NCI-H82 (cell line): ENCODE results near the gene MRPL38.
"Not testable (repeated sequence)": the region's sequence is repeated elsewhere in the genome, so short reads cannot be mapped to it uniquely, and the experiment has no call there.

ENCODE experiments used
- DNase-seq: peaks from one replicate; lab custom pipeline; 2025; lab: John Stamatoyannopoulos, UW

MRPL38 gene

DNA sequence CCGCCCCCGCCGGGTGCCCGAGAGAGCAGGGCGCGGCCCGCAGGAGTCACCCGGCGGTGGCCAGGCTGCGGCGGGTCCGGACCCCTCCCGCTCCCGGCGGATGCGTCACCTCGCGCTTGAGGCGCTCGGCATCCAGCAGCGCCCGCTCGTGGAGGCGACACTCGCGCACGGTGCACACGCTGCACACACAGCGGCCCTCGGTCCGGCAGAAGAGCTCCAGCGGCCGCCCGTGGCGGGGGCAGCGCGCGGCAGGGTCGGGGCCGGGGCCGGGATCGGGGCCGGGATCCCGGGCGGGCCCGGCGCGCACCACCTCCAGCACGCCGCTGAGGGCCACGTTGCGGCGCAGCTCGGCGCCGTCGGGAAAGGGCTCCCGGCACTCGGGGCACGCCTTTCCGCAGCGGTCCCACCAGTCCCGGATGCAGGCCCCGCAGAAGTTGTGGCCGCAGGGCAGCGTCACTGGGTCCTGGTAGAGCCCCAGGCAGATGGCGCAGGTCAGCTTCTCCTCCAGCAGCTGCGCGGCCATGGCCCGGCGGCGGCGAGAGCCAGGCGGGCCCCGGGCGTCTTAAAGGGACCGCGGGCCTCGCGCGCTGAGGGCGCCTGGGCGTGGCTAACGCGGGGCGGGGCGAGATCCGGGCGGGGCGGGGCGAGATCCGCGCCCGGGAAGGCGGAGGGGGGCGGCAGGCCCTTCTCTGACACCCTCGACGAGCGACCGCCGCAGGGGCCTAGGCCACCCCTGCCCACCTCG, 8.1 kb downstream of the MRPL38 start, which contains the start of gene TRIM65:
TSS of gene TRIM65 (minus strand) at position 537 of the 745 bp plus-strand sequence. CDS start at position 523, 14 bp downstream.
- DNase-seq: peak; percentile 90

DNA sequence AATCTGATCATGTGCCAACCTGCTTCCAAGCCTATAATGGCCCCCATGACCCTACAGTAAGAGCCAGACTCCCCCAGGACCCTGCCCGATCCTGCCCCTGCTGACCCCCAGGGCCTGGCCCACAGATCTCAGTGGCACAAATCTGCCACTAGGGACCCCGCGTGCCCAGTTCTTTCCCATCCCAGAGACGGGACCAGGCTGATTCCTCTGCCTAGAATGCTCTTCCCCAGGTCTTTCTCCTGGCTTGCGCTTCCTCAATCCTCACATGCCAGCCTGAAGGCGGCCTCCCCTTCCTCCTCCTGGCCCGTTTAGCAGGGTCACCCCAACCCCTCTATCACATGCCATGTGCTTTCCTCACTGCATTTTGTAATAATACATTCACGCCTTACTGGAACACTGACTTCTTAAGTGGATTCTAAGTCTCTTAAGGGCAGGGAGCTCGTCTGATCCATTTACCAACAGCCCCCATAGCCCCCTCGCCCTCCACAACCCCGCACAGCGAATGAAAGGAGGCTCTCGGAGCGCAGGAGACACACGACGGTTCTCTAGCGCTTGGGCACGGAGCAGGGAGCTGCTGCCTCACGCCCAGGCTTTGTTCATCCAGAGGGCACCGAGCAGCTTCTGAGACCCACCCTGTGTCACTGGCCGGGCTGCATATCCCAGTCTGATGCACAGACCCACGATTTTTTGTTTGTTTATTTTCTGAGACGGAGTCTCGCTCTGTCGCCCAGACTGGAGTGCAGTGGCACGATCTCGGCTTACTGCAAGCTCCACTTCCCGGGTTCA, 9.1 kb downstream of the MRPL38 start:
- DNase-seq: peak; percentile 72

DNA sequence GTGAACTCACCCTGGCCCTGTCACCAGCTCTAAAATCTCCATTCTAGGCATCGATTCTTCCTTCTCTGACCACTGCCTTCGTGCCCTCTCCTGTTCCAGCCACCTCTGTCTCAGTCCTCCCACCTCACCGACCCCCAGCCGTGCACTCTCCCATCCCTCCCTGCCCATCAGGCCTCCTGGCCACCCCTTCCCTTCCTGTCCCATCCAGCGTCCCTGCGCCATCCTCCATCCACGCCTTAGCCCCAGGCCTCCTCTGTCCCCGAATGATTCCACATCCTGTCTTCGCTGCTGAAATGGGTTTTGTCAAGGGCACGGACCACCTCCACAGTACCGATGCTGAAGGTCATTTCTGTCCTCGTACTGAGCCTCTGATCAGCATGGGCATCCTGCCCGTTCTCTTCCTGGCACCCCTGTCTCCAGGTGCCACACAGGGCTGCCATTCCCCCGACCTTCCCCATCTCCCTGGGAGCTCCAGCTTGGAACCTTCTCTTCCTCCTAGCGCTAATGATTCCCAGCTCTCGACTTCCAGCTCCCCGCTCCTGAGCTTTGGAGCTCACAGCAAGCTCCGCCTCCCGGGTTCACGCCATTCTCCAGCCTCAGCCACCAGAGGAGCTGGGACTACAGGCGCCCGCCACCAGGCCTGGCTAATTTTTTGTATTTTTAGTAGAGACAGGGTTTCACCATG, 10.5 kb downstream of the MRPL38 start:
- DNase-seq: peak; percentile 33

DNA sequence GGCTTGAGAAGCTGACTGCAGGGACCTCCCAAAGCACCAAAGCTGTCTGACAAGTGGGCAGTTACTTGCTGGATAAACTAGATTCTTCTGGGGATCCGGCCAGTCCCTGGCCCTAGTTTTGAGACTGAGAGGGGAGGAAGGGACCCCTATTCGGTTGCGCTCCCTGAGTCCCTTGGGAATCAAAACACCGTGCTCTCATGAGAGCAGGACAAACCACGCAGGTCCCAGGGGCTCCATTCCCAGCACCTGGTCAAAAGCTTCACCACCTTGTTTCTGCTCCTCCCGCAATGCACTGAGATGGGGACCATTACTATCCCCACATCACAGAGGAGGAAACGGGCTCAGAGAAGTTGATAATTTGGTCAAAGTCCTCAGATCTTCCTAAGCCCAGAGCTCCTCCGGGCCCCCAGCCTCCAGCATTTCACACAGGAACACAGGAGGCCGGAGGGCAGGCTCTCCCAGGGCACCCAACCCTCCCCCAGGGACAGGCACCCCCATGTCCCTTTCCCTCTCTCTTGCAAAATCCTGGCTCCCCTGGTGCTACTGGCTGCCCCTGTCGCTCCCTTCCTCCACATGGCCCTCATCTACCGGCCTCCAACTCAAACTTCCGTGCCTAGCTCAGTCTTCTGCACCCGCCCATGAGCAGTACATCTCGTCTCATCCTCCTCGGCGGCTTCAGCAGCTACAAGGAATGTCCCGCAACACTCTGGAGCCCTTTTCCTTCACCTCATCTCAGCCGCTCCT, 11.2 kb downstream of the MRPL38 start:
- no peak for DNase-seq

DNA sequence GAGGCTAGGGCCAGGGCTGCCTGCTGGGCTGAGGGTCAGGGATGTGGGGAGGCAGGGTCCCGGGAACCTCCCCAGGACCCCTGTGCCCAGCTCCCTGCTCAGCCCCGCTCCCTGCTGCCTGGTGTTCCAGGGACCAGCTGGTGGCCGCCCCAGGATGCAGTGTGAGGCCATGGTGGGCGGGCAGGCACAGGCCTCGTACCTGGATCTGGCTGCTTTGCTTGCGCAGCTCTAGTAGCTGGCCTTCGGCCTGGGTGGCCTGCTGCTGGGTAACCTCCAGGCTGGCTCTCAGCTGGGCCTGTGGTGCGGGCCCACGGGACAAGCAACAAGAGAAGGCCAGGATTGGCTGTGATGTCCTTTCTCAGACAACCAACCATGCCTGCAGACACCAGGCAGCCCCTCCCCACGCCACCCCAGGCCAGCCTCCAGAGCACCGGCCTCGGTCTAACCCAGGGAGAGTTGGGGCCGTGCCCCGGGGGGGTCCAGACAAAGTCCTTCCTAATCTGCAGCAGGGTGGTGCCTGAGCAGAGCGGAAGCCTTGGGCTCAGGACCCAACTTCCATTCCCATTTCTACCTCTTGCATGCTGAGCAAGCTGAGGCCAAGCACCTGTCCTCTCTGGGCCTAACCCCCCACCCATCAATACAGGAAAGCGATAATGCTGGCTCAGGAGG, 12.0 kb downstream of the MRPL38 start:
- DNase-seq: no peak

DNA sequence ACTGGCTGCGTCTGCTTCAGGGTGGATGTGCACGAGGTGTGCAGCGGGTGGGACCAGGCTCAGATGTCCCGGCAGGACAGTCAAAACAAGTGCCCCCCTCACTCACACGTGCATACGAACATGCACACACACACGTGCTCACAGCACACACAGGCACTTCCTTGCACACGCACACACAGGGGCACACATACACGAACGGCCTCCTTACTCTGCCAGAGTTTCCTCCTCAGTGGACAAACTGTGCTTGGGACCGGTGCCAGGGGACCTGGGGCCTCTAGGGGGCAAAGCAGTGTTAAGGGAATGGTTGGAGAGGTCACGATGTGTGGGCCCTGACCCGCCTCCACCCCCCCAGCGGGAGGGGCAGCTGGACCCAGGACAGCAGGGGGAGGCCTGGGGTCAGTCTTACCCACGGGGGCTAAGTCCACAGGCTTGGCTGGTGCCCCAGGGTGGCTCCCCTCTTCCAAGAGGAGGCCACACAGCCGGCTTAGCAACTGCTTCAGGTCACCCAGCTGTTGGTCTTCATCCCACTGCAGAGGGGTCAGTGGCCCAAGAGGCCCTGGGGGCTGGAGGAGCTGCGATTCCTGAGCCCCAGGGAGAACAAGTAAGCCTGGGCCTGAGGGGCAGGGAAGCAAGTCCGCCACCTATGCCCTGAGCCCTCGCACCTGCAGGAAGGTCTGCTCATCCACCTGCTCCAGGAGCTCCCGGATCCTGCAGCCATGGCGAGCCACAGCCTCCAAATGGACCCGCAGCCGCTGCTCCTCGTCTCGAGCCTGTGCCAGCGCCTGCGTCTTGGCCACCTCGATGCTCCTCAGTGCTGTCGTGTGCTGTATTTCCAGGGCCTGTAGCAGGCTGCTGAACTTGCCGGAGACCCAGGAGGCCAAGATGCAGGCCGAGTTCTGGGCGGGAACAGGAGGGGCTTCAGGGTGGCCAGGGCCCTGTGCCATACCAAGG, 12.8 kb downstream of the MRPL38 start:
- DNase-seq: peak; percentile 56

DNA sequence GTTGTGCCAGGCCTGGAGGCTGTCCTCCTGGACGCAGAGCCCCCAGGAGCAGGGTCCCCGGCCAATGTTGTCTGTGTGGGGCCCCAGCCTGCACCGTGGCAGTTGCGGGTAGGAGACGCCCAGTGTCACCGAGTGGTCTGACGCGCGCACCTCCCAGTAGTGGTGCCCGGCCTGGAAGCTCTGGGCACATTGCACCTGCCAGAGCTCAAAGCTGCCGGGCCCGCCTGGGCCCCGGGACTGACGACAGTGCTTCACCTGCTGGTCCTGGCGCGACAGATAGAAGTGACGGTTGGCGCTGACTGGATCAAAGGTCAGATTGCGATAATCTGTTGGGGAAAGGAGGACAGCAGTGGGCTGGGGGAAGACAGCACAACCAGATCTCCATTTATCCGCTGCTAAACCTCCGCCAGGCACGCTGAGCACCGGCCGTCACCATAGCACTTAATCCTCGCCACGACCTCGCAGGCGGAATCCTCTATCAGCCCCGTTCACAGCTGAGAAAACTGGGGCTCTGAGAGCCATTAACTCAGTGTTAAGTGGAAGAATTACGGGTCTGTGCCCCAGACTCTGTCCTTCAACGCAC, 13.6 kb downstream of the MRPL38 start:
- peak; percentile 86 for DNase-seq

DNA sequence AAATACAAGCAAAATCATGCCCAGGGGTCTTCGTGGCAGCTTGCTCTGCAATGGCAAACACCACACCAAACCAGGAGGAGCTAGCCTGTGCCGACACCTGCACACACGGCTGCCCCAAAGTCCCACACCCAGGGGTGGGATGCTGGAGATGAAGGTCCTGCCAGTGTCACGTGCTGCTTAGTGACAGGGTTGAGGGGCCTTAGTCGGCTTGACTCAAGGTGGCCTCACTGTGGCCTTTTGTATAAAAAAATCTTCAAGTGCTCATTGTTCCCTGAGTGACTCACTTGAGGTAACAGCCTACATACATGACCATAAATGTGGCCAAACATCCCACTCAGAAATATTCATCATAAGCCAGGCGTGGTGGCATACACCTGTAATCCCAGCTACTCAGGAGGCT, 15.2 kb downstream of the MRPL38 start:
- DNase-seq: no peak

DNA sequence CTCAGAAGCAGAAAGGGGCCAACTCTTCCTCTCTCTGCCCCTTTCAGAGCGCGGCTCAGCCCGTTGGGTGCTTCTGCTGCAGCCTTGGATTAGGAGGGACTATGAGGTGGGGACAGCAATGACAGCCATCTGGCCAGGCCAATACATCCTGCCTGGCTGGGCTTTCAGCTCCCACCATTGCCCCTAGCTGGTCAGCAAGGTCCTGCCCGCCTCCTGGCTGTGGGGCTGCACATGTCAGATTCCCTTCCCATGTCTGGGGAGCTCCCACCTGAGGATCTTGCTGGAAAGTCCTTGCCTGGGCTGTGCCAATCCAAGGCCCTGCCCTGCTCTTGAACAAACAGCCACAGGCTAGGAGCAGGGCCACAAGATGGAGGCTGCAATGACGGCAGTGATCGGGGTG, 16.2 kb downstream of the MRPL38 start:
- peak; percentile 56 for DNase-seq

DNA sequence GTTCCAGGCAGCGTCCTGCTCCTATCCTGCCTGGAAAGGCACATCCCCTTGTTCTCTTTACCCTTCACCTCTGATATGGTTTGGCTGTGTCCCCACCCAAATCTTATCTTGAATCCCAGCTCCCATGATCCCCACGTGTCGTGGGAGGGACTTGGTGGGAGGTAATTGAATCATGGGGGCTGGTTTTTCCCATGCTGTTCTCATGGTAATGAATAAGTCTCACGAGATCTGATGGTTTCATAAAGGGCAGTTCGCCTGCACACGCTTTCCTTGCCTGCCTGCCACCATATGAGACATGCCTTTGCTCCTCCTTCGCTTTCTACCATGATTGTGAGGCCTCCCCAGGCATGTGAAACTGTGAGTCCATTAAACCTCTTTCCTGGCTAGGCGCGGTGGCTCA, 18.8 kb downstream of the MRPL38 start:
- not testable (repeated sequence) for DNase-seq

DNA sequence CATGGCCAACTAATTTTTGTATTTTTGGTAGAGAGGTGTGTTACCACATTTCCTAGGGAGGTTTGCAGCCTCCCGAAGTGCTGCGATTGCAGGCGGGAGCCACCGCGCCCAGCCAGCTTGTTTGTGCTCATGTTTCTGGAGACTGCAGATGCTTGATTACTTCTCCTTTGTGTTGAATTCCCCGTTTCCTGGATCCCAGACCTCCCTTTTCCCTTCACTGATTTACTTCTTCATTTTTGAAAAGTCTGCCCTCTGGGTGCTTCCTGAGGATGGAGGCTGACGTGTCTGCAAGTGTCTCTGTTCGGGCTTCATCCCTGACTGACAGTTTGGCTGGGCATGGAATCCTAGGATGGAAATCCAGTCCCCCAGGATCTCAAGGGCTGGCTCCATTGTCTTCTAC, 19.3 kb downstream of the MRPL38 start:
- DNase-seq: no peak

DNA sequence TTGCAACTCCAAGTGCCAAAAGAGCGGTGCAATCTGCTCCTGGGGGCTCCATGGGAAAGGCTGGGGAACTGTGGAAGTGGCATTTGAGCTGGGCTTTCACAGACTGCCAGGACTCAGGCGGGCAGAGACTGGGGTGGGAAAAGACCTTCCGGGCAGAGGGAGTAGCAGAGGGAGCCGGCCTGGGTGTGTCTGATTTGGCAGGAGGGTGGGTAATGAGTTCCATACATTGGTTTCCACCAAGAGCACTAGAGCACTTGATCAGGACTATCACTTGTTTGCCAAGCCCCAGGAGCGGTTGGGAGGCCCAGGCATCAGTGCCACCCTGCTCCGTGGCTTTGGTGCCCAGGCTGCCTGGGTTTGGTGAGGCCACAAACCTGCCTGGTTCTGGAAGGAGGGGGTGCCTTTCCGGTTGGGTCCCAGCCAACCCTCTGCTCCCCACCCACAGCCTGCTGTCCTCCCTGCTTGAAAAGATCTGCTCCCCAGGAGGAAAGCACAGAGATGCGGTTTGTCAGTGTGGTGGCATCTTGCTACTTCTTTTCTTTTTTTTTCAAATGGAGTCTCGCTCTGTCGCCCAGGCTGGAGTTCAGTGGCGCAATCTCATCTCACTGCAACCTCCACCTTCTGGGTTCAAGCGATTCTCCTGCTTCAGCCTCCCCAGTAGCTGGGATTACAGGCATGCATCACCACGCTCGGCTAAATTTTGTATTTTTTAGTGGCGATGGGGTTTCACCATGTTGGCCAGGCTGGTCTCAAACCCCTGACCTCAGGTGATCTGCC, 22.8 kb downstream of the MRPL38 start:
- DNase-seq: no peak

DNA sequence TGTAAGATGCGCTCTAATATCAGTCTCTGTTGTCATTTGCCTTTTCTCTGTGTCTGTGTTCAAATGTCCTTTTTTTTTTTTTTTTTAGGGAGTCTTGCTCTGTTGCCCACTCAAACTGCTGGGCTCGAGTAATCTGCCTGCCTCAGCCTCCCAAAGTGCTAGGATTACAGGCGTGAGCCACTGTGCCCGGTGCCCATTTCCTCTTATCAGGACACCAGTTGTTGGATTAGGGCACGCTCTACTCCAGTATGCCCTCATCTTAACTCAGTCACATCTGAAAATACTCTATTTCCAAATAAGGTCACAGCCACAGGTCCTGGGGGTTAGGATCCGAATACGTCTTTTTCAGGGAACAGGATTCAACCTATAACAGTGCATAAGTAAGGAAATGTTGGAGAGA, 24.4 kb downstream of the MRPL38 start:
- no peak for DNase-seq

DNA sequence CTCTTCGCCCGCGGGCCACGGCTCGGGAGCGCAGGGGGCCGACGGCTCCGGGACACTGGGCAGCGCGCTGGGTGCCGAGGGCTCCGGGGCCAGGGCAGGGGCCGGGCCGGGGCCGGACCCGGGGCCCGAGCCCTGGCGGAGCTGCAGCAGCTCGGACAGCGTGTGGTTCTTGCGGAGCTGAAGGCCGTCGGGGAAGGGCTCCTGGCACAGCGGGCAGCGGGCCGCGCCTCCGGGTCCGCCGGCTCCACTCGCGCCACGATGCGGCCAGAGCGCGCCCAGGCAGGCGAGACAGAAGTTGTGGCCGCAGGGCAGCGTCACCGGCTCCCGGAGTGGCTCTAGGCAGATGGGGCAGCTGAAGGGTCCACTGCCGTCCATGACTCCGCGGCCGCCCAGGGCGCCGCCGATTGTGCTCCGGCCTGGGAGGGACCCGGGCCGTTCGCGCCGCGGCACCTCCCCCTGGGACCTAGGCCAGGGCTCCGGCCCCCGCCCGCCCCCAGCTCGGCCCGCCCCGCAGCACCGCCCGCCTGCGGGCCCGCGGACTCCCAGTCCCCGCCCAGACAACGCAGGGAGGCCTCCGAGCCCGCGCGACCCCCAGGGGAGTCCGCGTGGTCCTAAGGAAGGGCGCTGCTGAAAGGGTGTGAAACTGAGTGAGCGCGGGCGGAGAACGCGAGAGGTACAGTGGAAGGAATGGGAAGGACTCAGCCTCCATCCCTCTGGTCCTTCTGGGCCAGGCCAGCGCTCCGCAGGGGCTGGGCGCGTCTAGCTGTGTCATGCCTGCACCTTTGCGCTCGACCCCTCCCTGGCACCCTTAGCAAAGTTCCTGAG, 26.3 kb downstream of the MRPL38 start, which contains the start of gene TRIM47:
TSS of gene TRIM47 (minus strand) at position 408 of the 825 bp plus-strand sequence. CDS start at position 375, 33 bp downstream.
- DNase-seq: peak; percentile 46

DNA sequence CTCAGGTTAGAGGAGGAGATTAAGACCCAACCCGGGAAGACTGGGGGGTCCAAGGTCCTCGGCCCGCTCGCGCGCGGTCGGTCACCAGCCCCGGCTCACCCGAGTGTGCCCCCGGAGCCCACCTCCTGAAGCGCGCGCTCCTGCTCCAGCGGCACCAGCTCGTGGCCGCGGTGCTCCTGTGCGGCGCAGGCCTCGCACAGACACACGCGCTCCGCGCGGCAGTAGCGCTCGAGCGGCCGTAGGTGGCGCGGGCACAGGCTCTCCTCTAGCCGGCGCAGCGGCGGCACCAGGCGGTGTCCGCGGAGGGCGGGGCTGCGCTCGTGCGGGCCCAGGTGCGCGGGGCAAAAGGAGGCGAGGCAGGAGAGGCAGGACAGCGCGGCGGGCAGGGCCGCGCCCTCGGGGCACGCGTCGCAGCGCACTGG, 26.9 kb downstream of the MRPL38 start:
- DNase-seq: peak; percentile 80

DNA sequence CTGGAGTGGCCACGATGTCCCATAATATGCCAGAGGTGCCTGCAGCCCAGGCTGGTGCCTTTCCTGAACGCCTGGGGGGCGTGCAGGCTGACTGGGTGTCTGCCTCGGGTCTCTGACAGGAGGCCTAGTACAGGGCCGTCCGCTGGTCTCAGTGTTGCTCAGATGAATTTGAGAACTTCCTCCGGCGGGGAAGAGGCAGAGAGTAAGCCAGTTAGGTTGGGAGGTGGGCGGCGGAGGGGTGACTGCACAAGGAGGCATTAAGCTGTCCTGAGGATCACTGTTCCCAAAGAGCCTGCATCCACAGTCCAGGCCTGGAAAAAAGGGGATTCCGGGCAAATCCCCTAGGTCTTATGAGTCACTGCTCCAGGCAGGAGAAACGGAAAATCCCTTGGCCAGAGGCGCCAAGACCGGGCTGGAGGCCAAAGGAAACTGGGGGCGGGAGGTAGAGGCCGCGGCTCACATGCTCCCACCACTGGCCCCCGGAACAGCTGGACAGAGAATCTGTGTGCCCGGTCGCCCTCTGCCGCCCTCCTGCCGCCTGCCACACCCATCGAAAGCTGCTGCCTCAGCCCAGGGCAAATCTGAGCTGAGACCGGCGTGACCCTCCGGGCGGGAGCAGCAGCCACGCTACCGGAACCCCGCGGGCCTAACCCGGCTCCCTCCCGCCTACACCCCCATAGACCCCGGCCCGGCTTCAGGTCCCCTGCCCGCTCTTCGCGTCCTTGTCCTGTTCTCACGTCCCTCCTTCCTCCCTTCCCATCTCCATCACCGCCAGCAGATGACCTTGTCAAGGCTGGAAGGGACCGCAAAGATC, 27.5 kb downstream of the MRPL38 start:
- DNase-seq: peak; percentile 40
